A549 treated with dexamethasone at 1 μM for 4 hours (cell line): Measurements from ENCODE around the gene TMEM179B. TPM values are rescaled to one million over a fixed set of nuclear protein-coding genes. Genes with fewer than 3 reads are reported as not detected.

Source experiments
- total RNA-seq: library from RNA; stranded (reverse); fragments of 200-300 nt; extraction: Qiagen RNA extraction; gene quantifications from 5 replicates; pipeline ENCODE4 v1.2.3, GENCODE V29; 2022

TMEM179B gene
- total RNA-seq = 67.1 to 85.0 TPM (median 82.1 TPM) in 5 replicates

GRCh38 chr11:62787005-62787759, at the start of gene TMEM179B:
TMEM179B (plus strand) TSS chr11:62787402; CDS start chr11:62787432, 30 bp downstream.

GRCh38 chr11:62753736-62754603, 33.2 kb upstream of the TMEM179B start, which contains the start of gene ZBTB3:
ZBTB3 (minus strand) TSS chr11:62754160; CDS start chr11:62753664, 496 bp downstream.

GRCh38 chr11:62771144-62772021, 15.8 kb upstream of the TMEM179B start, which contains the start of gene TAF6L:
TAF6L (plus strand) TSS chr11:62771396; CDS start chr11:62775784, 4,388 bp downstream.

GRCh38 chr11:62791501-62792201, 4.4 kb downstream of the TMEM179B start, which contains the start of gene TMEM223:
TMEM223 (minus strand) TSS chr11:62792006; CDS start chr11:62791994, 12 bp downstream.

GRCh38 chr11:62805076-62805892, 18.1 kb downstream of the TMEM179B start, which contains the start of gene NXF1:
NXF1 (minus strand) TSS chr11:62805440; CDS start chr11:62805356, 84 bp downstream.

GRCh38 chr11:62831520-62832335, 44.5 kb downstream of the TMEM179B start, which contains the start of gene STX5:
STX5 (minus strand) TSS chr11:62832051; CDS start chr11:62831243, 808 bp downstream.

GRCh38 chr11:62832336-62833234, 45.4 kb downstream of the TMEM179B start, which contains the start of gene TEX54:
TEX54 (minus strand) TSS chr11:62832841.

GRCh38 chr11:62839050-62839945, 52.1 kb downstream of the TMEM179B start, which contains the start of gene WDR74:
WDR74 (minus strand) TSS chr11:62839590; CDS start chr11:62839570, 20 bp downstream.

Other genes with a start within 250 kb of the TMEM179B start
- 298 to 478 TPM (median 418 TPM) in 5 replicates for gene AHNAK, start 240.6 kb upstream of the TMEM179B start, total RNA-seq
- gene EEF1G, start 213.5 kb upstream of the TMEM179B start, total RNA-seq = 1,895 to 2,114 TPM (median 2,034 TPM) in 5 replicates
- 11.1 to 16.9 TPM (median 16.6 TPM) in 5 replicates for gene TUT1, start 195.9 kb upstream of the TMEM179B start, total RNA-seq
- gene MTA2, start 185.5 kb upstream of the TMEM179B start, total RNA-seq = 83.2 to 93.3 TPM (median 89.9 TPM) in 5 replicates
- 18.3 to 23.6 TPM (median 20.4 TPM) in 5 replicates for gene EML3, start 174.6 kb upstream of the TMEM179B start, total RNA-seq
- 3.6 to 4.4 TPM (median 4.0 TPM) in 5 replicates for gene ROM1, start 174.1 kb upstream of the TMEM179B start, total RNA-seq
- 41.2 to 52.1 TPM (median 49.3 TPM) in 5 replicates for gene B3GAT3, start 165.4 kb upstream of the TMEM179B start, total RNA-seq
- gene GANAB, start 140.8 kb upstream of the TMEM179B start, total RNA-seq = 221 to 274 TPM (median 265 TPM) in 5 replicates
- gene INTS5, start 134.1 kb upstream of the TMEM179B start, total RNA-seq = 15.9 to 21.7 TPM (median 21.2 TPM) in 5 replicates
- 125 to 142 TPM (median 131 TPM) in 5 replicates for gene C11orf98, start 122.2 kb upstream of the TMEM179B start, total RNA-seq
- 10.5 to 13.3 TPM (median 12.2 TPM) in 5 replicates for gene CSKMT, start 122.1 kb upstream of the TMEM179B start, total RNA-seq
- gene UQCC3, start 115.7 kb upstream of the TMEM179B start, total RNA-seq = 27.6 to 33.4 TPM (median 28.9 TPM) in 5 replicates
- 3.8 to 5.2 TPM (median 3.9 TPM) in 5 replicates for gene LBHD1, start 115.1 kb upstream of the TMEM179B start, total RNA-seq
- 103 to 120 TPM (median 115 TPM) in 5 replicates for gene UBXN1, start 108.3 kb upstream of the TMEM179B start, total RNA-seq
- 0.08 to 0.13 TPM (median 0.09 TPM) in 3 of 5 replicates, not detected in the others for gene LRRN4CL, start 97.9 kb upstream of the TMEM179B start, total RNA-seq
- 59.4 to 73.9 TPM (median 62.6 TPM) in 5 replicates for gene BSCL2, start 80.0 kb upstream of the TMEM179B start, total RNA-seq
- not detected in 5 replicates for gene GNG3, start 79.7 kb upstream of the TMEM179B start, total RNA-seq
- 40.5 to 45.2 TPM (median 43.3 TPM) in 5 replicates for gene HNRNPUL2, start 59.9 kb upstream of the TMEM179B start, total RNA-seq
- gene TTC9C, start 58.9 kb upstream of the TMEM179B start, total RNA-seq = 25.1 to 36.7 TPM (median 32.3 TPM) in 5 replicates
- 1.5 to 2.2 TPM (median 1.8 TPM) in 5 replicates for gene ZBTB3, start 33.2 kb upstream of the TMEM179B start, total RNA-seq
- 156 to 166 TPM (median 160 TPM) in 5 replicates for gene POLR2G, start 25.8 kb upstream of the TMEM179B start, total RNA-seq
- gene TAF6L, start 16.0 kb upstream of the TMEM179B start, total RNA-seq = 9.1 to 14.5 TPM (median 12.5 TPM) in 5 replicates
- gene TMEM223, start 4.6 kb downstream of the TMEM179B start, total RNA-seq = 18.9 to 27.6 TPM (median 24.8 TPM) in 5 replicates
- gene NXF1, start 18.0 kb downstream of the TMEM179B start, total RNA-seq = 38.9 to 55.9 TPM (median 54.3 TPM) in 5 replicates
- gene STX5, start 44.6 kb downstream of the TMEM179B start, total RNA-seq = 17.7 to 24.7 TPM (median 22.9 TPM) in 5 replicates
- not detected in 5 replicates for gene TEX54, start 45.4 kb downstream of the TMEM179B start, total RNA-seq
- 71.5 to 83.6 TPM (median 80.3 TPM) in 5 replicates for gene WDR74, start 52.2 kb downstream of the TMEM179B start, total RNA-seq
- gene SLC3A2, start 93.5 kb downstream of the TMEM179B start, total RNA-seq = 823 to 905 TPM (median 883 TPM) in 5 replicates
- gene CHRM1, start 134.0 kb downstream of the TMEM179B start, total RNA-seq = 0.03 to 0.24 TPM (median 0.09 TPM) in 4 of 5 replicates, not detected in the other
- not detected in 5 replicates for gene SLC22A6, start 197.6 kb downstream of the TMEM179B start, total RNA-seq
- gene SLC22A8, start 228.4 kb downstream of the TMEM179B start, total RNA-seq = not detected in 5 replicates